GM12892 (cell line): ENCODE data around the gene HOXB13. TPM values are rescaled to one million over a fixed set of nuclear protein-coding genes. Genes with fewer than 3 reads are reported as not detected.

Experiments
- DNase-seq: peaks from one replicate; pipeline ENCODE4 v3.0.0; 2011; ENCODE audit not compliant: insufficient read length
- FAIRE-seq: peaks from 2 replicates; lab custom pipeline; 2011; peaks lifted over from hg19 to GRCh38; lab: Jason Lieb, UNC
- POLR2A ChIP-seq: IDR thresholded peaks from 2 replicates; pipeline ENCODE4 v1.6.1; 2011; ENCODE audit warnings: low read depth, low read length, control low read depth
- POLR2AphosphoS5 ChIP-seq: IDR thresholded peaks from 2 replicates; pipeline ENCODE4 v1.6.1; 2011; ENCODE audit warnings: low read depth, low read length, control low read depth
- TAF1 ChIP-seq: IDR thresholded peaks from 2 replicates; pipeline ENCODE4 v1.6.1; 2011; ENCODE audit warnings: low read depth, mild to moderate bottlenecking, control low read depth, low read length, borderline replicate concordance
- polyA plus RNA-seq: library from polyadenylated mRNA; unstranded; fragments of >200 nt; gene quantifications from one replicate; pipeline ENCODE4 v1.2.1, GENCODE V29; 2012; ENCODE audit warnings: missing spikeins, inconsistent platforms; ENCODE audit not compliant: missing spikeins

HOXB13 gene
- polyA plus RNA-seq: not detected

DNA sequence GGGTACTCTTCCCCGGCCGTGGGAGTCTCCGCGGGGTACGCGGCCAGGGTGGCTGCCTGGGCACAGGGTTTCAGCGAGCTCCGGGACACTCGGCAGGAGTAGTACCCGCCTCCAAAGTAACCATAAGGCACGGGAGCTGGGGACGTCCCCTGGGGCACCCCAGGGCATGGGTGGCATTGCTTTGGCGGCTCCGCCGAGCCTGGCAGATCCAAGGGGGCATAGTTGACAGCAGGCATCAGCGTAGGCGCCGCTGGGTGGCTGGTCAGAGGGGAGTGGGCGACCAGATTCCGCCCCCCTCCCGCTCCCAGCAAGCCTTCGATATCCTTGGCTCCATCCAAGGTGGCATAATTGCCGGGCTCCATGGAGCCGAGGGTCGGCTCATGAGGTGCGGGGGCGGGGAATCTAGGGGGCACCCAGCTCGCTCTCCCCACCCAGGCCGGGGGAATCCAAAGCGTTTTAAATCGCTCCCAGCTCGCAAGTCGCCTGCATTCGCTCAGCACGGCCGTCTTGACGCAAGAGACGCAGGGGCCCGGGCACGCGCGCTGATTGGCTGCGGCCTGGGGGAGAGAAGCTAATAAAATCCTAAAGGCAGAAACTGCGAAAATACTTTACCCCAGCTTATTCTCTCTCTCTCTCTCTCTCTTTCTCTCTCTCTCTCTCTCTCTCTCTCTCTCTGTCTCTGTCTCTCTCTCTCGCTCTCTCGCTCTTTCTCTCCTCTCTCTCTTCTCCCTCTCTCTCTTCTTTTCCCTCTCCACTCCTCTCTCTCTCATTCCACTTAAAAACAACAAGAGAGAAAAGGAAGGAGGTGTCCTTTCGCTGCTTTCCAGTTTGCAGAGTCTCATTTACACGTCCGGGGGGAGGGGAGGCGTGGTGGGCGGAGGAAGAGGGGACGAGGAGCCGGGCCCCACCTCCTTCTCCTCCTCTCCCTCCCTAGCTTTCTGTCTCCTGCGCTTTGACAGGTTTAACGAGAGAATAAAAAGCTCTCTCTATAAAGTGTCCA lies at the start of gene HOXB13:
Gene HOXB13 (minus strand): TSS at position 519 of the 1,000 bp plus-strand sequence. CDS start 157 bp downstream, at position 362.
- no peak for FAIRE-seq
- no peak for DNase-seq
- no peak for TF ChIP-seq TAF1
- no peak for TF ChIP-seq POLR2AphosphoS5
- TF ChIP-seq POLR2A: no peak

DNA sequence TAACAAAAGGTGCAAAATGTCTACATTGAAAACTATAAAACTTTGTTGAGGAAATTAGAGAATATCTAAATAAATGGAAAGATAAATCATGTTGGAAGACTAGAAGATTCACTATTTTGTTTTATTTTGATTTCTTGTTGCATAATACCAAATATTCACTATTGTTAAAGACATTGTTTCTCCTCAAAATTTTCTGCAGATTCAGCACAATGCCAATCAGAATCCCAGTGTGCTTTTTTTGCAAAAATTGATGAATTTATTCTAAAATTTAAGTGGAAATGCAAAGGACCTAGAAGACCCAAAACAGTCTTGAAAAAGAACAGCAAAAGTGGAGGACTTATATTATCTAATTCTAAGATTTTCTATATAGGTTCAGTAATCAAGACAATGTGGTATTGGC lies 48.1 kb upstream of the HOXB13 start:
- FAIRE-seq (no peak), DNase-seq (no peak)
- TF ChIP-seq TAF1 (no peak), POLR2AphosphoS5 (no peak), POLR2A (no peak)

DNA sequence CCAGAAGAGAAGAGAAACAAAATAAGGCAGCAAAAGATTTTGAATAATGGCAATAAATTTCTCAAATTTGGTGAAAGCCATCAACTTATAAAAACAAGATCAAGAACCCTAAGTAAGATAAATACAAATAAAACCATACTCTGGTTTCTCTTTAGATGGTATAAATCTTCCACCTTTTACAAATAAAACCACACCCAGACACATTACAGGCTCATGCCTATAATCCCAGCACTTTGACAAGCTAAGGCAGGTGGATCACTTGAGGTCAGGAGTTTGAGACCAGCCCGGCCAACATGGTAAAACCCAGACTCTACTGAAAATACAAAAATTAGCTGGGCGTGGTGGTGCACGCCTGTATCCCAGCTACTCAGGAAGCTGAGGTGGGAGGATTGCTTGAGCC lies 44.7 kb upstream of the HOXB13 start:
- FAIRE-seq (no peak), DNase-seq (no peak)
- TF ChIP-seq TAF1: no peak
- TF ChIP-seq POLR2AphosphoS5: no peak
- TF ChIP-seq POLR2A: no peak

DNA sequence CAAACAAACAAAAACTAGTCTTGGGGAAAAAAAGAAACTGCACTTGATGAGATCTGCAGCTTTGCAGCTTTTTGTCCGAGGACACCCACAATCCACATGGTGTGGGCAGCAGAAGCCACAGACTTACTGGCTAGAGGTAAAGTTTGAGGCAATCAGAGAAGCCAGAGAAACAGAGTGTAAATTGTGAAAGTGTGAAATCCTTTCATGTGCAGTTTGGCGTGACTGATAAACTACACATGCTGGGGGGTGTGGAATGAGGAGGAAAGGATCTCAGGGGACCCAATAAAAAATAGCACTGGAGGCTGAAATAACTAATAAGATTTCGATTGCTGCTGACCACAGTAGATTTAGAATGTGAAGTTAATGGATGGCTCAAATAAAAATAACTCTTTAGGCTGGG lies 42.4 kb upstream of the HOXB13 start:
- FAIRE-seq (no peak), DNase-seq (no peak)
- TF ChIP-seq TAF1 (no peak), POLR2AphosphoS5 (no peak), POLR2A (no peak)

DNA sequence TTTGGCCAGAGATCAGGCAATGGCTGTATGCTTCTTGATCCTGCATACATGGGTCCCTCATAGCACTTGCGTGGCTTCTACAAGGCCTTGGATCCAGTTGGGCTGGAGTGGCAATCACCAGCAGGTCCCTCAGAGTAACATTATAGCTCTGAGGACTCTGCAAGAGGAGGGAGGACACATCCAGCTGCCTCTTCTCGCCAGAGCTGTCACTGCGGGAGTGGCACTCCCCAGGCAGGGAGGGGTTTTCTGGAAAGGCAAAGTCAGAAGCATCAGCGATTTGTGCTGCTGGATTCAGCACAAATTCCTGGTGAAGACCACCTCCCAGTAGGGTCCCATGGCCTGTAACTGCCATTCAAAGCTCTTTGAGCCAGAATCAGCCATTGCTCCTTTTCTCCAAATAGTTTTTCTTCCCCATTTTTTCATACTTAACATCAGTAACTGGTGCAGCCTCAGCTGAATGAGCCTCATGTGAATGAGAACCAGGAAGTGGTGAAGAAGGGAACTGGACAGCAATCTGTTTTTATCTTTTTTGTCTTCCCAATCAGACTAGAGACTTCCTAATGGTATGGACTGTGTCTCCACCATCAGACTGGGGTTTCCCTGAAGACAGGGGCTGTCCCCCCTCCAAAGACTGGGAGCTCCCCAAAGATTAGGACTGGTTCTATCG lies 40.6 kb upstream of the HOXB13 start:
- FAIRE-seq: no peak
- TF ChIP-seq POLR2AphosphoS5 (no peak), POLR2A (no peak), TAF1 (no peak)
- DNase-seq: no peak

DNA sequence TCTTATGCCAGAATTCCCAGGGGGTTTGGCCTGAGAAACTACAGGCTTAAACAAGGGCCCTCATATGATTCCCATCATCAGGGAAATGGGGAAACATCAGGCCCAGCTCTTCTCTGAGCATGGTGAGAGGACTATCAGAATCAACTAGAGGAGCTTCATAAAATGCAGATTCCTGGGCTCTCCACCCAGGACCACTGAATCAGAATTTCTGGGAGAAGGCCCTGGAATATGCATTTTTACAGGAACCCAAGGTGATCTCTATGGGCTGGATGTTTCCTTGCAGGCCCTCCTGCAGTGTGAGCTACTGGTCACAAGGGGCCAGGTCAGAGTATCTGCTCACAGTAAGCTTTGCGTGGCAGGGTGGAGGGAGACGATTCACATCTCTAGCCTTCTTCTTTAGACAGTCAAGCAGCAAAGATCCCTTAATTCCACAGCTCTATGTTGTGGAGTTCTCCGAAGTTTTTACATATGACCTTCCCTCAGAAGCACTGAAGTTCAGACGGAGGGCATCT lies 38.8 kb upstream of the HOXB13 start:
- no peak for DNase-seq

DNA sequence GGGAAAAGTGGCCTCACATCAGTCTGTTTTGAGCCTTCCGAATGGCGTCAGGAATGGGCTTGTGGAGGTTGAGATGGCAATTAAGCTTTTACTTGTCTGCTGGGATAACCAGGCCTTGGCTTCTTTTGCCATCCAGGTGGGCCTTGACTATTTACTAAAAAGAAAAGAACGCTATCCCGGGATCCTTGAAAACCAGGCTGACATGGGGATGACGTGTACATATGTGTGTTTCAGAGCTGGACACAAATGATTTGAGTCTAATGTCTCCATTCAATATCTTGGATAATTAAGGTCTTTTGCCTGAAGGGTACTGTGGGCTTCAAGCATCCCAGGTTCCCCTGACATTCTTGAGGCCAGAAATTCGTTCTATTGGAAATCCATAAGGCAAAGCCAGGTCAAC lies 32.6 kb upstream of the HOXB13 start:
- DNase-seq: no peak
- no peak for FAIRE-seq
- TF ChIP-seq POLR2A (no peak), TAF1 (no peak), POLR2AphosphoS5 (no peak)

More for the DNA sequence above, 38.8 kb upstream of the HOXB13 start:
- TF ChIP-seq POLR2A (no peak), POLR2AphosphoS5 (no peak), TAF1 (no peak)
- FAIRE-seq: no peak

DNA sequence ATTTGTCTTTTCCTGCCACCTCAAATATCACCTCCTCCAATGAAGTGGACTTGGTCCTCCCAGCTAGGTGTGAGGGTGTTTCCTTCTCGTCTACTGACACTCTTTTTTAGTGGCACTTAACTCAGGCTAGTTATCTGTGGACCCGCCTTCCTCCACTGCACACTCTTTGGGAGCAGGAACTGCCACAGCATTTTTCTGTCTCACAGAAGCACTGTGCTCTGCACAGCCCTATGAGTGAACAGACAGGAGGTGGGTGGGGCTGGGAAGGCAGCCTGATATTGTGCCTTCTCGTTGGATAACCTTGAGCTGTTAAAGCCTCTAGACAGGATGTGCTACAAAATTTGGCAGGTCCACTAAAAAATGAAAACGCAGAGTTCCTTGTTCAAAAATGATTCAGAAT lies 31.9 kb upstream of the HOXB13 start:
- TF ChIP-seq POLR2AphosphoS5 (no peak), TAF1 (no peak), POLR2A (no peak)
- no peak for DNase-seq
- no peak for FAIRE-seq

DNA sequence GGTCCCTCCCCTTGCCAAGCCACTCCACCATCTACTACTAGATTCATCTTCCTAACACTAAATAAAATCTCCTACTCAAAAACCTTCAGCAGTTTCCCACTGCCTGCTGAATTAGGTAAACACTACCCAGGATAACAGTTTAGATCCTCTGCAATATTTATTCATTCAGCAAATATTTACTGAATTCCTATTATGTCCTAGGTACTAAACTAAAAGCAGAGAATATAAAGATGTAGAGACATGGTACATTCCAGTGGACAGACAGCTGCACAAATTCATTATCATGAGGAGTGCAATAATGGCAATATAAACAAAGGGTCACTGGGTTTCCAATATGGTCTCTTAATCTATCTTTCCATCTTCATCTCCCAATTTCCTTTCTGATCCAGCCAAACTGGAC lies 30.7 kb upstream of the HOXB13 start:
- no peak for DNase-seq
- TF ChIP-seq TAF1: no peak
- TF ChIP-seq POLR2A: no peak
- no peak for FAIRE-seq

DNA sequence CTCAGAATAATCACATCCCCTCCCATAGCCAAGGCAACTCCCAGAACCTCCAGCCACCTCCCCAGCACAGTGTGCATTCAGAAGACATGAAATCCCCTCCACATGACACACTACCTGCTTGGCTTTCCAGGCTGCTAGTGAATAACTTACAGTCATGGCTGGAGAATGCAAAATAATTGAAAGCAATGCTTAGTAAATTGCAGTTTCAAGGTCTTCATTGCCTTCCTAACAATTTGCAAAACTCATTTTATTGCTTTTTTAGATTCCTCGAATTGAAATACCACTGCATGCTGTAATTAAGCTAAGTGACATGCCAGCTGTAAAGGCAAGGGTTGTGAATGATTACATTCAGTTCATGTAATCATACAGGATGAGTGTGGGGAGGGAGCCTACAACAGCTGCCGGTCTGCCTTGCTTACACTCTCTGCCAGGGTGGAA lies 29.0 kb upstream of the HOXB13 start:
- no peak for FAIRE-seq
- no peak for DNase-seq
- TF ChIP-seq POLR2A: no peak
- TF ChIP-seq TAF1: no peak
- no peak for TF ChIP-seq POLR2AphosphoS5

DNA sequence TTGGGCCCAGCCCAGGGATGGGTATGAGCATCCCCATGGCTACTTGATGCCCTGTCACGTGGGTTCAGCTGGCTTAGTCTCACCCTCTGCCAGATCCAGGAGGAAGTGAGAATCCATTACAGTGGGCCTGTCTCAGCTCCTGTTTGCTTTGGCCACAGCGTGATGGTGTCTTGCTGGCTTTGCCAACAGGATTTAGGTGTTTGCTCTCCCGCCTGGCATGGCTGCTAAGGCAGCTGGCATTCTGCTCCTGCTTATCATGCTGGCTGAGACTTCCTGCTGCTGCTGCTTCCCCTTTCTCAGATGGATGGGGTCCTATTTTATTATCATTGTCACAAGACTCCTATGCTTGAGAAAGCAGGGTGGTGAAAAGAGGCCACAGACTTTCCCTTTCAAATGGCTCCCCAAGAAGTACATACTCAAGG lies 28.3 kb upstream of the HOXB13 start:
- TF ChIP-seq POLR2A: no peak
- no peak for TF ChIP-seq POLR2AphosphoS5
- TF ChIP-seq TAF1: no peak
- FAIRE-seq: no peak
- no peak for DNase-seq

DNA sequence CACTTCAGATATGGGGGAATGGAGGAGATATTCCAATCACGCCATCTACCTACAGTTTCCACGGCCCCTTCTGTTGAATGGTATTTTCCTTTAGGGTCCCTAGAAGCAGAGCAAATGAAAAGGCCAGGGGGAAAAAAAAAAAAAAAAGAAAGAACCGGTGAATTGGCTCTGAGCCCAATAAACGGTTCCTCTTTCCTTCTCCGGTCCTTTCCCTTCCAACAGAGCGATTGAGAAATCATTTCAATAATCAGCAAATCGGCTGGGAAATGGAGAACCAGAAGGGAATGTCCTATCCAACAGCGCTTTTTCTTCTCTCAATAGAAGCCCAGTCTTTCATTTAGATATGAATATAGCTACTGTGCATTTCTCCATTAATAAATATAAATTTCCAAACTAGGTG lies 26.8 kb upstream of the HOXB13 start:
- TF ChIP-seq POLR2A (no peak), POLR2AphosphoS5 (no peak)
- no peak for FAIRE-seq
- DNase-seq: no peak
